ENCODE measurements around the gene ARIH2. TPM values are rescaled to one million over a fixed set of nuclear protein-coding genes. Genes with fewer than 3 reads are reported as not detected.

Gene ARIH2
- total RNA-seq, 3 donors from 2014 or later = 70.7 to 111 (median 100.0) TPM

- TF ChIP-seq CTCF (IDR thresholded peaks at IDR 0.05) (no peak), POLR2AphosphoS5 (IDR thresholded peaks at IDR 0.05) (no peak), POLR2A (IDR thresholded peaks at IDR 0.05) (no peak)
- Histone ChIP-seq H3K27me3 (no peaks in the 10 kb centered on the region), H3K27ac (no peak overlapping the region), H3K4me3 (no peak overlapping the region), H3K36me3 (no peaks in the 10 kb centered on the region), H3K4me1 (no peaks in the 10 kb centered on the region), H3K9me3 (no peaks in the 10 kb centered on the region)
- DNase-seq (ENCODE audit: low spot score in 2 of 2) = no peak
- intact Hi-C loops (cut with DNase I; ENCODE audit: low total_unique reads) = no loop called here
Observed at GRCh38 chr3:48881652-48882114, 37.0 kb upstream of the ARIH2 start.

GRCh38 chr3:48885753-48886152 is 32.9 kb upstream of the ARIH2 start:
- no peaks in the 10 kb centered on the region for H3K27me3 ChIP-seq
- TF ChIP-seq CTCF (IDR thresholded peaks at IDR 0.05) = no peak
- TF ChIP-seq POLR2A (IDR thresholded peaks at IDR 0.05) = no peak
- no peak for TF ChIP-seq POLR2AphosphoS5 (IDR thresholded peaks at IDR 0.05)
- H3K4me3 ChIP-seq = no peak overlapping the region
- intact Hi-C loops (cut with DNase I; ENCODE audit: low total_unique reads) = no loop called here
- H3K4me1 ChIP-seq = no peaks in the 10 kb centered on the region
- no peaks in the 10 kb centered on the region for H3K9me3 ChIP-seq
- no peak for DNase-seq (ENCODE audit: low spot score in 2 of 2)
- no peak overlapping the region for H3K27ac ChIP-seq
- H3K36me3 ChIP-seq = no peaks in the 10 kb centered on the region

GRCh38 chr3:48891606-48892005 is 27.0 kb upstream of the ARIH2 start:
- Histone ChIP-seq H3K27ac (no peak overlapping the region), H3K9me3 (no peaks in the 10 kb centered on the region), H3K4me1 (no peaks in the 10 kb centered on the region), H3K36me3 (no peaks in the 10 kb centered on the region), H3K27me3 (no peaks in the 10 kb centered on the region), H3K4me3 (no peak overlapping the region)
- intact Hi-C loops (cut with DNase I; ENCODE audit: low total_unique reads) = no loop called here
- no peak for TF ChIP-seq CTCF (IDR thresholded peaks at IDR 0.05)
- no peak for TF ChIP-seq POLR2A (IDR thresholded peaks at IDR 0.05)
- no peak for TF ChIP-seq POLR2AphosphoS5 (IDR thresholded peaks at IDR 0.05)
- DNase-seq (ENCODE audit: low spot score in 2 of 2) = no peak

- Histone ChIP-seq H3K4me3 (no peak overlapping the region), H3K27me3 (no peaks in the 10 kb centered on the region), H3K27ac (no peak overlapping the region), H3K36me3 (no peaks in the 10 kb centered on the region), H3K9me3 (no peaks in the 10 kb centered on the region), H3K4me1 (peaks cover 0 to 7% of the 10 kb centered on the region in 2 donors)
- TF ChIP-seq POLR2AphosphoS5 (IDR thresholded peaks at IDR 0.05) (no peak), CTCF (IDR thresholded peaks at IDR 0.05) (no peak)
- no peak for DNase-seq (ENCODE audit: low spot score in 2 of 2)
- intact Hi-C loops (cut with DNase I; ENCODE audit: low total_unique reads) = no loop called here
Observed at GRCh38 chr3:48894516-48894915, 24.1 kb upstream of the ARIH2 start.

- no peak for DNase-seq (ENCODE audit: low spot score in 2 of 2)
- Histone ChIP-seq H3K4me3 (no peak overlapping the region), H3K27me3 (no peaks in the 10 kb centered on the region), H3K4me1 (peaks cover 0 to 7% of the 10 kb centered on the region in 2 donors), H3K36me3 (no peaks in the 10 kb centered on the region), H3K9me3 (no peaks in the 10 kb centered on the region), H3K27ac (no peak overlapping the region)
- intact Hi-C loops (cut with DNase I; ENCODE audit: low total_unique reads) = no loop called here
- TF ChIP-seq POLR2A (IDR thresholded peaks at IDR 0.05) (no peak), POLR2AphosphoS5 (IDR thresholded peaks at IDR 0.05) (no peak), CTCF (IDR thresholded peaks at IDR 0.05) (no peak)
Observed at GRCh38 chr3:48896936-48897335, 21.7 kb upstream of the ARIH2 start.

All from breast epithelium (tissue), 4 donors.